NB4 (cell line): Measurements from ENCODE around the gene CNOT6L.
"Not testable (repeated sequence)": the region's sequence is repeated elsewhere in the genome, so short reads cannot be mapped to it uniquely, and the experiment has no call there.

Experiments
- DNase-seq: peaks from one replicate; pipeline ENCODE4 v3.0.0; 2010; ENCODE audit warnings: low read depth
- H3K4me3 ChIP-seq: one replicate; pipeline ENCODE4 v1.5.1; 2011; ENCODE audit warnings: mild to moderate bottlenecking, low read depth, low read length, moderate library complexity
- CTCF ChIP-seq: IDR thresholded peaks from one replicate; pipeline ENCODE4 v1.5.1; 2012; ENCODE audit warnings: low read depth, low read length
- MAX ChIP-seq: IDR thresholded peaks from 2 replicates; pipeline ENCODE4 v1.6.1; 2011; ENCODE audit warnings: low read depth, low read length
- MYC ChIP-seq: IDR thresholded peaks from 2 replicates; pipeline ENCODE4 v1.6.1; 2011; ENCODE audit warnings: low read depth, low read length
- POLR2A ChIP-seq: IDR thresholded peaks from 2 replicates; pipeline ENCODE4 v1.6.1; 2011; ENCODE audit warnings: mild to moderate bottlenecking; ENCODE audit not compliant: insufficient read length; ENCODE audit errors: extremely low read depth

The CNOT6L gene

DNA sequence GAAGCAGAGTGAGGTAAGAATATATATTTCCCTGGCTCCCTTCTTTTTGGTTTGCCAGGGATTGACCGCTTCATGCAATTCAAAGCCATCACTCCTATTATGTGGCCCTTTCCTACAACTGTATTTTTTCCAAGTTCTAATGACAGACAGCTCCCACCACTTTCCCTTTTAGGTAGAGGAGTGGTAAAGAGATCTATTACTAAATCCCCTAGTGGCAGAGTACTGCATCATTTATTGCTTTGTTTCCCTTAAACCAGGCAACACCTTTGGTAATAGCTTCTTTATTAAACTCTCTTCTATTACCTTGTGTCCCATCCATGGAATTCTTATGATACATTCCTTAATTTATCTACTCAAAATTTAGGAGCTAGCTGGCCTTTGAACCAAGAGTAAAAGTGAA lies 90.7 kb downstream of the CNOT6L start:
- H3K4me3 ChIP-seq = no peak overlapping the region
- no peak for DNase-seq

GRCh38 chr4:77721073-77721472 lies 98.1 kb downstream of the CNOT6L start:
- no peak for DNase-seq
- H3K4me3 ChIP-seq = no peak overlapping the region
- TF ChIP-seq MAX = no peak

More for the DNA sequence above, 90.7 kb downstream of the CNOT6L start:
- TF ChIP-seq CTCF = no peak
- no peak for TF ChIP-seq POLR2A
- TF ChIP-seq MAX = no peak
- TF ChIP-seq MYC = no peak

- not testable (repeated sequence) for DNase-seq, H3K4me3 ChIP-seq
Measured at GRCh38 chr4:77718500-77718899, 100.7 kb downstream of the CNOT6L start.

- no peak for DNase-seq
- TF ChIP-seq CTCF (no peak), POLR2A (no peak), MYC (no peak), MAX (no peak)
- H3K4me3 ChIP-seq = no peak overlapping the region
Measured at GRCh38 chr4:77715414-77716290, 103.5 kb downstream of the CNOT6L start.

DNA sequence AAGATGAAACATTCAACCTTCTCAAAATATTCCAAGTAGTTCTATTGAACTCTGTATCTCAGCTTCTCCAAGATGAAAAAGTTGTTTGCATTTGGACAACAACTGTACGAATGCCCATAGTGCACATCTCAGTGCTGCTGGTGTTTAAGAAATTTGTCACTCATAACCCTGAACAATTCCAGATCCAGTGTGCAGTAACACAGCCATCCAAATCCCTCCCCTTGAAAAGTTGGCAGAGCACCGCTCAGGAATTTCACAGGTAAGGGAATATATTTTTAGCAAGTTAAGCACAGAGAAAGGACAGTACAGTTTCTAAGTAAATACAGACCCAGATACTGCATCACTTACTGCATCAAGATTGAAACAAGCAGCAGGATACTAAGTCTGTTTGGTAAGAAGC lies 104.7 kb downstream of the CNOT6L start:
- DNase-seq = no peak
- TF ChIP-seq POLR2A (no peak), MAX (no peak), MYC (no peak)
- no peak overlapping the region for H3K4me3 ChIP-seq

DNA sequence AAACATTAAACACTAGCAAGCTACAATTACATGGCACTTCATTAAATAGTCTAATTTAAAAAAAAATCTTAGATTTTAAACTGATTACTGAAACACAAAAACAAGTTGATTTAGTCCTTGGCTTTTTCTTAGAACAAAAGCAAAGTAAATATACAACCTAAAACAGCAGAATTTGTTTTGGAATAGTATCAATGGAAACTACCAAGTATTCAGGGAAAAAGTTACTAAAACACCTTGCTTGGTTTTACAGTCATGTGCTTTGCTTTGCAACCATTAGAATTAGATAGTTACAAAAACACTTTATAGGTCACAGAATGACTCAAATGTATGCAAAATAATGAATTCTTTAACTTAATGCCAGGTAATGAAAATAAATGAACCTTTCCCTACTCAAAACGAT lies 105.3 kb downstream of the CNOT6L start:
- DNase-seq = no peak
- no peak overlapping the region for H3K4me3 ChIP-seq
- no peak for TF ChIP-seq CTCF
- TF ChIP-seq MAX = no peak
- no peak for TF ChIP-seq MYC
- no peak for TF ChIP-seq POLR2A

- no peak overlapping the region for H3K4me3 ChIP-seq
- no peak for TF ChIP-seq MAX
- no peak for TF ChIP-seq MYC
- no peak for TF ChIP-seq CTCF
- TF ChIP-seq POLR2A = no peak
- no peak for DNase-seq
Measured at GRCh38 chr4:77712675-77713074, 106.5 kb downstream of the CNOT6L start.
